Cerebellar cortex (tissue), 1 donor: Measurements from ENCODE around the gene OGFR.

Source experiments
- DNase-seq: peaks from one replicate; pipeline ENCODE4 v3.0.0-alpha.2; 2015; ENCODE audit warnings: low spot score

OGFR gene, protein sequence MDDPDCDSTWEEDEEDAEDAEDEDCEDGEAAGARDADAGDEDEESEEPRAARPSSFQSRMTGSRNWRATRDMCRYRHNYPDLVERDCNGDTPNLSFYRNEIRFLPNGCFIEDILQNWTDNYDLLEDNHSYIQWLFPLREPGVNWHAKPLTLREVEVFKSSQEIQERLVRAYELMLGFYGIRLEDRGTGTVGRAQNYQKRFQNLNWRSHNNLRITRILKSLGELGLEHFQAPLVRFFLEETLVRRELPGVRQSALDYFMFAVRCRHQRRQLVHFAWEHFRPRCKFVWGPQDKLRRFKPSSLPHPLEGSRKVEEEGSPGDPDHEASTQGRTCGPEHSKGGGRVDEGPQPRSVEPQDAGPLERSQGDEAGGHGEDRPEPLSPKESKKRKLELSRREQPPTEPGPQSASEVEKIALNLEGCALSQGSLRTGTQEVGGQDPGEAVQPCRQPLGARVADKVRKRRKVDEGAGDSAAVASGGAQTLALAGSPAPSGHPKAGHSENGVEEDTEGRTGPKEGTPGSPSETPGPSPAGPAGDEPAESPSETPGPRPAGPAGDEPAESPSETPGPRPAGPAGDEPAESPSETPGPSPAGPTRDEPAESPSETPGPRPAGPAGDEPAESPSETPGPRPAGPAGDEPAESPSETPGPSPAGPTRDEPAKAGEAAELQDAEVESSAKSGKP

DNA sequence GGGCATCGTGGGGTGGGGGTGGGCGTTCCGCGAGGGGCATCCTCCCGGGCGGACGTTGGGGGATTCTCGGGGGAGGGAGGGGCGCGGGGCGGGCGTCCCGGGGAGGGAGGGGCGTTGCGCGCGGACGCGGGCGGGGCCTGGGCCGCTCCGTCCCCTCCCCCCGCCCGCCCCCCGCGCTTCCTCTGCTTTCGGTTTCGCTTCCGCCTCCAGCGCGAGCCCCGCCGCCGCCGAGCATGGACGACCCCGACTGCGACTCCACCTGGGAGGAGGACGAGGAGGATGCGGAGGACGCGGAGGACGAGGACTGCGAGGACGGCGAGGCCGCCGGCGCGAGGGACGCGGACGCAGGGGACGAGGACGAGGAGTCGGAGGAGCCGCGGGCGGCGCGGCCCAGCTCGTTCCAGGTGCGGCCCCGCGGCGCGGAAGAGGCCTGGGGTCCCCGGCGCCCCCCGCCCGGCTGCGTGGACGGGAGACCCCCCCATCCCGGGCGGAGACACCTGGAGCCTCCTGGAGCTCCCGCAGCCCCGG is at the start of gene OGFR:
Gene OGFR, plus strand, starts transcription at position 209 of the 528 bp plus-strand sequence. Its CDS starts 25 bp downstream, at position 234.
- no peak for DNase-seq

DNA sequence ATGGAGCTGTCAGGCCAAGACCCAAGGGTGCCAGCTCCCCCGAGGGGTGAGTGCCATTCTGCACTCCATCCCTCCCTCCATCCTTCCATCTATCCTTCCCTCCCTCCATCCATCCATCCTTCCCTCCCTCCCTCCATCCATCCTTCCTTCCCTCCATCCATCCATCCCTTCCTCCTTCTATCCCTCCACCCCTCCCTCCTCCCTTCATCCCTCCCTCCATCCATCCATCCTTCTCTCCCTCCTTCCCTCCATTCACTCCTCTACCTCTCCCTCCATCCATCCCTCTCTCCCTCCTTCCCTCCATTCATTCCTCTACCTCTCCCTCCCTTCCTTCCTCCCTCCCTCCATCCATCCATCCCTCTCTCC is 49.7 kb upstream of the OGFR start:
- no peak for DNase-seq

DNA sequence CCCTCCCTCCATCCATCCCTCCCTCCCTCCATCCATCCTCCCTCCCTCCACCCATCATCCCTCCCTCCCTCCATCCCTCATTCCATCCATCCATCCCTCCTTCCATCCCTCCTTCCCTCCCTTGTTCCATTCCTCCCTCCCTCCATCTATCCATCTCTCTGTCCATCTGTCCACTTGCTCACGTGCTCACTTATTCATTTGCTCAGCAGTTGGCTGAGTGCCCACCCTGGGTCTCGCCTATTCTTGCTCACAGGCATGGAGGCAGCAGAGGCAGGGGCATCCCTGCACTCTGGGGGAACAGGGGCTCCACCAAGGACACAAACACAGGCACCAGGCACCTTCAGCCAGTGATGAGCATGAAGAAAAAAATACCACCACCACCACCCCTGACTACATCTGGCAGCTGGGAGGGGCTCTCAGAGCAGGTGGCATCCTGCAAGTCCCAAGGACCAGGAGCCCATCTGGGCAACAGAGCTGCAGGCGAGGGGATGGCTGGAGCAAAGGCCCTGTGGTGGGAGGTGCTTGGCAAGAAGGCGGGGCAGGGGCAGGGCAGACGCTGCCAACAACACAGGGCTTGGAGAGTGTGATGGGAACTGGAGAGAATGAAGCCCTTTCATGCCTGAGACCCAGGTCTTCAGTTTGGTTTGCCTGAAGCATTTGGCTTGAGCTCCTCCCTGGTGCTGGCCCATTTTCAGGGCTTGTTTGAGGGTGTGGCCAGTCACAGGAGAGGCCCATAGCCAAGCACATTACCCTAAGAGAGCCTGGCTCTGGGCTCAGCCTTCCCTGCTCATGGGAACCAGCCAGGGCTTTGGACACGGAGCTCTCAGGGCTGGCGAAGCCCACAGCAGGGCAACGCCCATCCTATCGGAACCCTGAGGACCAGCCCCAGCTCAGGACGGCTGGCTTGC is 48.6 kb upstream of the OGFR start:
- no peak for DNase-seq

DNA sequence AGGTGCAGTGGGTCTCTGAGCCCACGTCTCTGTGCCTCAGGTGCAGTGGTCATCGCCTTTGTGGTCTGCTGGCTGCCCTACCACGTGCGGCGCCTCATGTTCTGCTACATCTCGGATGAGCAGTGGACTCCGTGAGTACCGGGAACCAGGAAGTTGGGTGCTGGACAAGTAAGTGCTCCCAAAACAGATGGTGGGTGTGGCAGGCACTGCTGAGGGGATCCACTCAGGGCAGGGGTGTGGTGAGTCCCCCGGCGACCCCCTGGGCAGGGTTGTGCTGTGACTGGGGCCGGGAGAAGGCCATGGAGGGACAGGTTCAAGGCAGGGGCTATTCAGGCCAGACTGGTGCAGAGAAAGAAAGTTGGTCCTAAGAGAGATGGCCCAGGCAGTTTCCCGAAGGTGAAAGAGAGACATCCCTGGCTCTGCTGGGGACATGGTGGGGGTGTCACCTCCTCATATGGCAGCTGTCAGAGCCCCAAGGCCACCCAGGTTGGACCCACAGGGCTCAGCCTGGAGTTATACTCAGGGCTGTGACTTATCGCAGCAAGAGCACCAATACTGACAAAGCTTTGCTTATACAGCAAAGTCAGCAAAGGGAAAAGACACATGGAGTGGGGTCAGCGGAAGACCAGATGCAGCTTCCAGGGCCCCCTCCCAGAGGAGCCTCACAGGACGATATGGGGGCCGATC is 46.3 kb upstream of the OGFR start:
- DNase-seq: no peak

DNA sequence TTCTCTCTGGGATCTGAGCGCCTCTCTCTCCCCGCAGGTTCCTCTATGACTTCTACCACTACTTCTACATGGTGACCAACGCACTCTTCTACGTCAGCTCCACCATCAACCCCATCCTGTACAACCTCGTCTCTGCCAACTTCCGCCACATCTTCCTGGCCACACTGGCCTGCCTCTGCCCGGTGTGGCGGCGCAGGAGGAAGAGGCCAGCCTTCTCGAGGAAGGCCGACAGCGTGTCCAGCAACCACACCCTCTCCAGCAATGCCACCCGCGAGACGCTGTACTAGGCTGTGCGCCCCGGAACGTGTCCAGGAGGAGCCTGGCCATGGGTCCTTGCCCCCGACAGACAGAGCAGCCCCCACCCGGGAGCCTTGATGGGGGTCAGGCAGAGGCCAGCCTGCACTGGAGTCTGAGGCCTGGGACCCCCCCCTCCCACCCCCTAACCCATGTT is 44.6 kb upstream of the OGFR start:
- DNase-seq: no peak

DNA sequence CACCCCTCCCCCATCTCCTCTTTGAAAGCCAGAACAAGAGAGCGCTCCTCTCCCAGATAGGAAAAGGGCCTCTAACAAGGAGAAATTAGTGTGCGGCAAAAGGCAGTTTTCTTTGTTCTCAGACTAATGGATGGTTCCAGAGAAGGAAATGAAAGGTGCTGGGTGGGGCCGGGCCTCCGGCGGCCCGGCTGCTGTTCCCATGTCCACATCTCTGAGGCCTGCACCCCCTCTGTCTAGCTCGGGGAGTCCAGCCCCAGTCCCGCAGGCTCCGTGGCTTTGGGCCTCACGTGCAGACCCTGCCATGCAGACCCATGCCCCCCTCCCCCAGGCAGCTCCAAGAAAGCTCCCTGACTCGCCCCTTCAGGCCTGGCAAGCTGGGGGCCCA is 44.2 kb upstream of the OGFR start:
- DNase-seq: no peak

DNA sequence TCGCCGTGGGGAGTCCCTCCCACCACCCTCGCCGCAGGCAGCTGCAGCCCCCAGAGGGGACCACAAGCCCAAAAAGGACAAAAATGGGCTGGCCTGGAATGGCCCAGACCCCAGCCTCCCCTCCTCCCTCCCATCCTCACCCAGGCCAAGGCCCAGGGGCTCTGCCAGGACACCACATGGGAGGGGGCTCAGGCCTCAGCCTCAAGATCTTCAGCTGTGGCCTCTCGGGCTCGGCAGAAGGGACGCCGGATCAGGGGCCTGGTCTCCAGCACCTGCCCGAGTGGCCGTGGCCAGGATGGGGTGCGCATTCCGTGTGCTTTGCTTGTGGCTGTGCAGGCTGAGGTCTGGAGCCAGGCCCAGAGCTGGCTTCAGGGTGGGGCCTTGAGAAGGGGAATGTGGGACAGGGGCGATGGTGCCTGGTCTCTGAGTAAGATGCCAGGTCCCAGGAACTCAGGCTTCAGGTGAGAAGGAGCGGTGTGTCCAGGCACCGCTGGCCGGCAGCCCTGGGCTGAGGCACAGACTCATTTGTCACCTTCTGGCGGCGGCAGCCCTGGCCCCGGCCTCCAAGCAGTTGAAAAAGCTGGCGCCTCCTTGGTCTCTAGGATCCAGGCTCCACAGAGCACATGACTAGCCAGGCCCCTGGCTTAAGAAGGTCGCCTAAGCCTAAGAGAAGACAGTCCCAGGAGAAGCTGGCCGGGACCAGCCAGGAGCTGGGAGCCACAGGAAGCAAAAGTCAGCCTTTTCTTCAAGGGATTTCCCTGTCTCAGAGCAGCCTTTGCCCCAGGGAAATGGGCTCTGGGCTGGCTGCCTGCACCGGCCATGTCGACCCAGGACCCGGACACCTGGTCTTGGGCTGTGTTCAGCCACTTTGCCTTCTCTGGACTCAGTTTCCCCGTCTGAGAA is 43.5 kb upstream of the OGFR start:
- peak; percentile 17 for DNase-seq

DNA sequence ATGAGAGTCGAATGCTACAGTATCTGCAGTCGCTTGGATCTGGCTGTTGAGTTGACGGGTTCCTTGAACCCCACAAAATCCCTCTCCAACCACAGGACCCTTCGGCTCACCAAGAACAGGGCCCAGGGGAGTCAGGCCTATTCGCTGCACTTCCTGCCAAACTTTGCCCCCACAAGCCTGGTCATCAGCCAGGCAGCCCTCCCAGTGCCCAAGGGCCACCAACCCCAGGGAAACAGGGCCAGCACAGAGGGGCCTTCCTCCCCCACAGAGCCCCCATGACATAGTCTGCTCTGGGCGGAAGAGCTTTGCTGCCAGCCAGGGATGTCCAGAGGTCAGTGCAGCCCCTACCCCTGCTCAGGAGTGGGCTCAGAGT is 42.9 kb upstream of the OGFR start:
- no peak for DNase-seq

DNA sequence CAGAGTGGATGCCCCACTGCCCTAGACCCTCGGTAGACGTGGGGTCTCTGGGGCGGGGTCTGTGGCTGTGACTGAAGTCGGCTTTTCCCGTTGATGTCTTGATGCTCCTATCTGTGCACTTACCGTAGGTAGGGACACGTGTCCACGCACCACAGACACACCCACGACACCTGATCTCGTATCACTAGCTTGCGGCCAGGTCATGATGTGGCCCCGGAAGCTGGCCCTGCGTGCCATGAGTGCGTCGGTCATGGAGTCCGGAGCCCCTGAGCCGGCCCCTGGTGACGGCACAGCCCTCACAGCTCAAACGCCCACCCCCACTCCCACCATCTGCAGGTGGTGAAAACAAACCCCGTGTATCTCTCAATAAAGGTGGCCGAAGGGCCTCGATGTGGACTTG is 42.3 kb upstream of the OGFR start:
- DNase-seq: no peak

DNA sequence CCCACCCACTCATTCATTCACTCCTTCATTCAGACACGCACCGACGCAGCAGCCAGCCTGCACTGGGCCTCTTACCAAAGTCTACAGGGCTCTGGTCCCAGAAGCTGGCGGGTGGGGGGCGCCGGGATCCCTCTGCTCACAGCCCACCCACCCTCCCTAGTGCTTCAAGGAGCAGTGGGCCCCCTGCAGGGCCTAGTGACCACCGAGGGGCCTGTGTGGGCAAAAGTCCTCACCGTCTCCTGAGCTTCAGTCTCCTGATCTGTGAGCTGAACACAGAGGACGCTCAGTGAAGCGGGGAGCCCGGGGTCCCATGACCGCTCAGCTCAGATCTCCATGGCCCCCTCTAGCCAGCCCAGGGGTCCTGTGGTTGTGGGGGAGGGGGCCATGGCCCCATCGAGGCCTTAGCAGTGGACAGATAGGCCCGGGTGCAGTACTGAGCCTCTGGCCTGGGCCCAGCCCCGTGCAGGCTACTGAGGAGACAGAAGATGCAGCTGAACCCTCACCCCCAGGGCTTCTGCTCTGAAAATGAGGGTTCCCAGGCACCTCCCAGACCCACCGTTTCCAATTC is 41.8 kb upstream of the OGFR start:
- DNase-seq: no peak

DNA sequence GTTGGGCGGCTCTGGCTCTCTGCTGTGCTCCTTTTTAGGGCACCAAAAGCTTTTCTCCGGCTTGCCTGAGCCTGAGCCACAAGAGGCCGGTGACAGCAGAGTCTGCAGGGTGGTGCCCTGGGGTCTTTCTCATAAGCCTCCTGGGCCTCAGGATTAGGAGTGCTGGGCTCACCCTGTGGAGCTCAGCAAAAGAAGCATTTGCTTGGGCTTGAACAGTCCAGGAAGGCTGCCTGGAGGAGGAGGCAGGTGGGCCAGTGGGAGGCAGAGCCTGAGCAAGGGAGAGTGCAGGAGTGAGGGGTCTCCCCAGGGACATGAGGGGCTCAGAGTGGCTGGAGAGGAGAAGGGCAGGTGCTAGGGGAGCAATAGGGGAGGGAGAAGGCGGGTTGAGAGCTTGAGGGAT is 41.2 kb upstream of the OGFR start:
- no peak for DNase-seq

DNA sequence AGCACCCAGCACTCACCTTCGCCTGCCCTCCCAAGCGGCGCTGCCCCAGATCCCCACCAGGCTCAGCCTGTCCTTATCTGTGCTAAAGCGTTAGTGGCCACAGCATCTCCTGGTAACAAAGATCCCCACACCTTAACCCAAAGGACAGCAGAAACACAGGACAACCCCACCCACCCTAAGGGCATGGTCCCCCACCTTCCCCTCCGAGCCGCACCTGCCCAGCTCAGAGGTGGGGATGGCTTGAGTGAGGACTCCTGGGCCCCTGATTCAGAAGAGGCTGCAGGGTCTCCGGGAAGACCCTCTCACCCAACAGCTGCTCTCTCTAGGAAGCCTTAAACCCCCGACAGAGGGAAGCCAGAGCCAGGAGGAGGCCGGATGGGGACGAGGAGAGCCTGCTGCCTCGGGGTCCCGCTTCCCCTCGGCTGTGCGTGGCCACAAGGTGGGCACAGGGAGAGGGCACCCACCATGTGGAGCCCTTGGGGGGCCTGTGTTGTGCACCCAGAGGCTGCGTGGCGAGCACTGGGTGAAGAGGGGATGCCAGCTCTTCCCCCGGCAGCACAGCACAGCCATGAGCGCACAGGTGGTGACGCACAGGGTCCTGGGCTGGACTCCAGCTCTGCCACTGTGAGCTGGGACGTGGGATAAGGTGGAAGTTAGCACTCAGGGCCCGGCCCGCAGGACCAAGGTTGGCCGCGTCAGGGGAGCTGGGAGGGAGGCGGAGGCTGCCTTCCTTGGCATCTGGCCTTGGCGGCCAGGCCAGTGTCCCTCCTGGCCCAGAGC is 40.3 kb upstream of the OGFR start:
- no peak for DNase-seq

DNA sequence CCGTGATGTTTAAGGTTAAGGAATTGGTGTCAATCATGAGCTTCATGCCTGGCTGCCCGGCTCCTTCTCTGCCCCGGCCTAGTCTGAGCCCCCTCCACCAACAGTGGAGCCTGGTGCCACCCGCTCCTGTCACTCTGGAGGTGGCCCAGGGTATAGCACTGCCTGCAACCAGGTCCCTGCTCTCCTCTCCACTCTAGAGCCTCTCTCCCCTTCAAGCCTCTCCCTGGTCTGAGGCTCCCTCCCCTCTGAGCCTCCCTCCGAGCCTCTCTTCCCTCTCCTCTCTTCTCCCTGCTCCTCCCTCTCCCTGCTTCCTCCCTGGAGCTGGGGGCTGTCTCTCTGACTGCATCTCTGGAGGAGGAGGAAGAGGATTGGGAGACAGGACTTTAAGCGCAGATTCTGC is 39.6 kb upstream of the OGFR start:
- DNase-seq: no peak

DNA sequence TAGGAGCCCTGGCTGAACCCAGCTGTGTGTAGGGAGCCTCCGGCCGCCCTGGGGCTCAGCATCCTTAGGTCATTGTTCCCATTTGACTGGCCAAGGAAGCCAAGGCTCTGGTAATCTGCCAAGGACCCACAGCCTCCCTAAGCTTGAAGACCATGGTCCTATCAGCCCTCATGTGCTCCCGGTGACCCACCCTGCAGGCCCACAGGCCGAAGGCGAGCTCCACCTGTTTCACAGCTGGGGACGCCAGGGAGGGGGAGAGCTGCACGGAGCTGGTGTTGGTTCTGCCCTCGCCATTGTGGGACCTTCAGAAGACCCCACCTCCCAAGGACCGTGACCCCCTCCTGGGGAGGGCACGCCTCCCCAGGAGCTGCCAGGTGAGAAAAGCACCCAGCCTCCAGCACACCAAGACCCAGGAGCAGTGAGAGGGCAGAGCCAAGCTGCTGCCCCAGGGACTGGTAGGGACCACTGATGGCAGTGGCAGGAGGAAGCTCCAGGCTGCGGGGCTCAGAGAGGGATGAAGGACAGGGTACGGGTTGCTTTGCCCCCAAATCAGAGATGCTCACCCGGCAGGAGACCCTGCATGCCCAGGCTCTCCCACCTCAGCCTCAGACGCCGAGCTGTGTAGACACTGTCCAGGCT is 39.1 kb upstream of the OGFR start:
- DNase-seq: no peak

DNA sequence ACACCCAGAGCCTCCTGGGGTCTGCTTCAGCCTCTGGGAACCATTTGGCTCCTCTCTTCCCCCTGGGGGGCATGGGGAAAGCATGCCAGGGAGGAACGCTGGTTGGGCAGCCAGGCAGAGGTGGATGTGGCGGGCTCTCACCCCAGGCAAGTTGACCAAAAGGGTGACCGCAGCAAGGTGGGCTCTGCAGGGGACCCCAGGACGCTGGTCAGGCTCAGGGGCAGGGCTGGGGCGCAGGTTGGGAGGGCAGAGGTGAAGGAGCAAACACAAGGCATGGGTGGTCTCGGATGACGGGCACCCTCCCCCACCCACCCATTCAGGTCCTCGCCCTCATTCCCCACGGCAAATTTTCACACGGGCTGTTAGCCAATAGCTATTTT is 38.6 kb upstream of the OGFR start:
- no peak for DNase-seq

DNA sequence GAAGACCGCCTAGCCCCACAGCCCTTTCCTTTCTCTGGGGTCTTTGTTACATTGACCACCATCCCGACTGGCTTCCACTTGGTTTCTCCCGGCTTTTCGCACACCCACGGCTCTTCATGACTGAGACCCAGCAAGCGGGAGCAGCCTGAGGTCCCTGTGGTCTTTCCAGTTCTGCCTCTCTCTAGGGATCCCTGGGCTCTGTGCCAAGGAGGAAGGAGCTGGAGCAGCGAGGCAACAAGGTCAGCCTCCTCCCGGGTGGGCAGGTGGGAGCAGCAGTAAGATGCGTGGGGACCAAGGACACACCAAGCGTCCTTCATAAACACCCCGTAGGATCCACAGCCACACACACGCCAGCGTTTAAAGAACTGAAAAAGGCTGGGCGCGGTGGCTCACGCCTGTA is 37.9 kb upstream of the OGFR start:
- DNase-seq: no peak

DNA sequence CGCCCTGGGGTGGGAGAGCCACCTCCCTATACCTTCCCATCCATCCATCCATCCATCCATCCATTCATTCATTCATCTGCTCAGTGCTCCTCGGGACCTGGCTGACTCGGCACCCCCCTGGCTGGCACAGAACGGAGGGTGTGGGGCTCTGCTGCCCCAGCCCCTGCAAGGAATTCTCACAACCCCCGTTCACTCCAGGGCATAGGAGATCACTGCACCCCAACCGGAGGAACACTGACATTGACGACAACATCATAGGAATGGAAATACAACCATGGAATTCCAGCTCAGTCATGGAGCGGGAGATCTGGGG is 36.4 kb upstream of the OGFR start:
- no peak for DNase-seq

DNA sequence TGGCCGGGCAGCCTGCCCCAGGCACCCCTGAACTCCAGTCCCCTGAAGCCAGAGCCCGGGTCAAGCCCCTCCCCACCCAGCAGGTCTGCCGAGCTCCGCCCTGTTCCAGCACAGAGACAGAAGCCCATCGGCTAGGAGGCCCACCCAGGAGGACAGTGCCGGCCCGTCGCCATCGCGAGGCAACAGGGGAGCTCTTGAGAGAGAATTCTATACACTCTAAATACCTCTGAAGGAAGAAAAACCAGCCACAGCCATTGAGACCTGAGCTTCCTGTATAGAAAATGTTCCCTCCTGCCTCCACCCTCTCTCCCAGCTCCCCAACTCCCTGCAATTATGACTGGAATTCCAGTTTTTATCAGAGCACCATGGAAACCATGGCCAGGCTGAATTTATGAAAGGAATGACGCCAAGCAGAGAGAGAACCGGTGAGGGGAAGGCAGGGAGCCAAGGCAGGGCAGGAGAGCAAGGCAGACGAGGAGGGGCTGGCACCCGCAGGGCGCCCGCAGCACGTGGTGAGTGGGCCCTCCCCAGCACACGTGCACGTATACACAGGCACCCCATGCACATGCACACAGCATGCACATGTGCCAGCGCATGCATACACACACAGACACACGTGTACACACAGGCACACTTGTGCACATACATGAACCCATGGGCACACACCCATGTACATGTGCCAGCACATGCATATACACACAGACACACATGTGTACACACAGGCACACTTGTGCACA is 35.9 kb upstream of the OGFR start:
- DNase-seq: no peak
